ENCODE measurements around the gene IVD.

IVD gene
- 73.6 to 80.6 reads per million in 2 donors for total RNA-seq

DNA sequence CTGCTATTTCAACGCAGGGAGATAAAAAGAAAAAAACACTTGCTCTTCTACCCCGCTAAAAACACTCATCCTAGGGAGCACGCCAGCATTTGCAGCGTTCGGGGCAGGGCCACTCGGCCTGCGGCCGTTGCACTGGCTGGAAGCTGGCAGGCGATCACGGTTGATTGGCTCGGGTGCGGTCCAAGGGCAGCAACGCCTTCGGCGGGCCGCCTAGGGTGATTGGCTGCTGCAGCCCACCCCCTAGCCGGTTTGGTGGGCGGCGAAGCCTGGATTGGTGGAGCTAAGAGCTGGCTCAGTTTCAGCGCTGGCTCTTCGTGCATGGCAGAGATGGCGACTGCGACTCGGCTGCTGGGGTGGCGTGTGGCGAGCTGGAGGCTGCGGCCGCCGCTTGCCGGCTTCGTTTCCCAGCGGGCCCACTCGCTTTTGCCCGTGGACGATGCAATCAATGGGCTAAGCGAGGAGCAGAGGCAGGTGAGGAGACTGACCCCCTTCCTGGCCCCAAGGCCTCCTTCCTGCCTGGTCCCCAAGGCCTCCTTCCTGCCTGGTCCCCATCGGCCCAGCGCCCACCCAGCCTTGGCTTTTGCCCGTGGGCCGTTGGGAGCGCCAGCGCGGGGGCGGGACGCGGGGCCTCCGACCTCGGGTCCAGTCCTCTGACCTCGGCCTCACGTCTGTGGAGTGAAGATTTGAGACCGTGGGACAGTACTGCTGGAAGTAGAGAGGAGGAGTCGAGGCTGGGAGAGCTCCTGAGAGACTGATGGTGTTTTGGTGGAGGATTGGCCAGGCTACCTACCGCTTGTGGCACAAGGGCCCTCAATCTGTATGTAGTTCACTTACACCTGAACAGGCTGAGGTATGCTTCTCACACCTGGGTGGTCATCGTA is at the start of gene IVD:
Gene IVD, plus strand, starts transcription at position 295 of the 881 bp plus-strand sequence. Its CDS starts 33 bp downstream, at position 328.
- peak; percentile 82 for DNase-seq

DNA sequence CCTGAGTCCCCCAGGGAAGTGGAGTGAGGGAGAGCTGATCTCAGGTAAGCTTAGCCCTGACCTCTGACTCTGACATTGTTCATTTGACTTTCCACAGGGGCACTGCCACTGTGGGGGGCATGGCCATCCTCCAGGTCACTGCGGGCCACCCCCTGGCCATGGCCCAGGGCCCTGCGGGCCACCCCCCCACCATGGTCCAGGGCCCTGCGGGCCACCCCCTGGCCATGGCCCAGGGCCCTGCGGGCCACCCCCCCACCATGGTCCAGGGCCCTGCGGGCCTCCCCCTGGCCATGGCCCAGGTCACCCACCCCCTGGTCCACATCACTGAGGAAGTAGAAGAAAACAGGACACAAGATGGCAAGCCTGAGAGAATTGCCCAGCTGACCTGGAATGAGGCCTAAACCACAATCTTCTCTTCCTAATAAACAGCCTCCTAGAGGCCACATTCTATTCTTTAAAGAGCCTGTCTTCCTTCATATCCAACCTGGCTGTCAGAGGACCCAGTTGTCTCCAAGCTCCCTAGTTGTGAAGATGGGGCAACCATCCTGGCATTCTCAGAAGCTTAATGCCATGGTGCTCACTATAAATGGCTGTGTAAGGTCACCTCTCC is 49.5 kb upstream of the IVD start:
- no peak for DNase-seq

DNA sequence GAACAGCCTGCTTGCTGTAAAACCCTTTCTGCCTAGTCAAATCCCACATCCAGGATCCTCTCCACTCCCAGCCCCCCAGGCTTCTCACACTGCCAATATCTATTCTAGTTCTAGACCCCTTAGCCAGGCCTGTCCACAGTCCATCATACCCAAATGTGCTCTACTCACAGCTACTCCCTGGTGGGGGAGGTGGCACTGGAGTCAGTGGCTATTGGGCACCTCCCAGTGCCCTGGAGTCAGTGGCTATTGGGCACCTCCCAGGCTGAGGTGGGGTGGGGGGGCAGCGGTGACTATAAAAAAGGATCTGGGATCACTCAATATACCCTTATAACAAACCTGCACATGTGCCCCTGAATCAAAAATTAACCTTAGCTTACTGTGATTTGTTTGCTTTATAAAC is 48.3 kb upstream of the IVD start:
- no peak for DNase-seq

DNA sequence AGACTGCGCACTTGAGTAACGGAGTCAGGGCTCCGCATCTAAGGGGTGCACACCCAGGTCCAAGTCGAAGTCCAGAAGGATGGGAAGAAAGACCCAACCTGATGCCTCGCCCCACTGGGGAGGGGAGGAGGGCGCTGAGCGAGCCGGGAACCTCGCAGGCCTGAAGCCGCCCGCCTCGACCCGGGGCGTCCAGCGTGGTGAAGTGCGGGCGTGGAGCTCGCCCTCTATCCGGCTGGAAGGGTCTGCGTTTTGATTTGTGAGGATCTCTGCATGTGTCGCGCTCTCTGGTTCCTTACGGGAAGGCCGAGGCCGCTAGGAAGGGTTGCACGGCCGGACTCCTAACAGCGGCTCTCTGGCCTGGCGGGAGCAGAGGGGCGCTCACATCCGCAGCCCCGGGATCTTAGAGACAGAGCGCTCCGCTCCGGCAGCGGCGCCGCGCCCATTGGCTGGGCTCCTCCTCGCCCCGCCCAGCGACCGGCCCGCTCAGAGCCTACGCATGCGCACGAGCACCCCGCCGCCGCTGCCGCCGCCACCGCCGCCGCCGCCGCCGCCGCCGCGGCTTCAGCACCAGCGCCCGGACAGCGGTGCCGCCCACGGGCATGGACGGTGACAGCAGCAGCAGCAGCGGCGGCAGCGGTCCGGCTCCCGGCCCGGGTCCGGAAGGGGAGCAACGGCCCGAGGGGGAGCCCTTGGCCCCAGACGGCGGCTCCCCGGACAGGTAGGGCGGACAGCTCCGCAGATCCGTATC is 47.7 kb upstream of the IVD start, which contains the start of gene DISP2:
Gene DISP2, plus strand, starts transcription at position 497 of the 748 bp plus-strand sequence. Its CDS starts 103 bp downstream, at position 600.
- DNase-seq: peak; percentile 83

DNA sequence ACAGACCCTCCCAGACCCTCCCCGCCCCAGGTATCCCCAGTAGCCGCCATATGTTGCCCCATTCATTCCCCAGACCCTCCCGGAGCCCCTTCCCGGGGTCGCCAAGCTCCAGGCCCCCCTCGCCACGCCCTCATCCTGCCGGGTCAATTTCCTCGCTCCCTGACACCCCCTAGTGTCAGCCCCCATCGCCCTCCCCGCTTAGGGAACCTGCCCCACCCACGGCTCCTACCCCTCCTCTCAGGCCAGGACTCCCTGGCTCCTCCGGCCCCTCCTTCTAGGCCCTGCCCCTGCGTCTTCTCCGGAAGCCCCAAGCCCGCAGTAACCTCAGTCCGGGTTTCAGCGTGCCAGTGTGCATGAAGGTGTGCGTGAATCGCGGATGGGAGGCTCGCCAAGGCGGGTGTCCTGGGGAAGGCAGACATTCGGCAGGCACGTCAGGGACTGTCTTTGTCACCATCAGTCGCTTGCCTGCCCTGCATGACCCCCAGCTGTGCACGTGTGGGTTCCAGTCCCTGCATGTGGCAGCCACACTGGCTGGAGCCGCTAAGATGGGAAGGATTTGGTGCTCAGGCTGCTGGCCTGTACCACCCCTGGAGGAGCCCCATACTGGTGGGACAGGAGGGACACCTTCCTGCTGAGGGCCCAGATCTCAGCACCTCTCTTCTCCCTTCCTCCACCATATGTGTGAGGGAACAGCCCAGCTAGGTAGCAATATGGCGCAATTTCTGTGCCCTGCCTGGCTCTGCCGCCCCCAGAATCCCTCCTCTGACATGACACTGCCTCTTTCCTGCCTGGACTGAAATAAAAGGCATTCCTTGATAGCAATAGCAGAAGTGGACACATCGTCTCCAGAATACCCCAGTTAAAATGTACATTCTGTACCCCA is 46.9 kb upstream of the IVD start:
- DNase-seq: no peak

DNA sequence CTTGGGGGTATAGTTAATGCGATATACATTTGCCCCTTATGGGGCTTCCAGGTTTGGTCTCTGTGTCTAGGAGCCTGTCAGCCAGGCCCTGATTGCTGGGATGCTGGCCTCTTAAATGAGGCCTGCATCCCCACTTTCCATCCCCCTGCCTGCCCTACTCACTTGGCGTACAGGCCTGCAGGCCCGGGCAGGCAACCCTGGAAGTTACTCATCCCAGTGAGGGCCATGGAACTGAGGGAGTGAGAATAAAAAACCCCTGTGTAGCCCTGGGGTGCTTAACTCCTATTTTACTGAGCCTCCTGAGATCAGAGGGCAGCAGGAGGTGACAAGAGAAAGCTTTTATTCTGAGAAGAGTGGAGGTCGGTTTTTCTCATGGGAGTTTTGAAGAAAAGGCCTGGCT is 45.6 kb upstream of the IVD start:
- no peak for DNase-seq

DNA sequence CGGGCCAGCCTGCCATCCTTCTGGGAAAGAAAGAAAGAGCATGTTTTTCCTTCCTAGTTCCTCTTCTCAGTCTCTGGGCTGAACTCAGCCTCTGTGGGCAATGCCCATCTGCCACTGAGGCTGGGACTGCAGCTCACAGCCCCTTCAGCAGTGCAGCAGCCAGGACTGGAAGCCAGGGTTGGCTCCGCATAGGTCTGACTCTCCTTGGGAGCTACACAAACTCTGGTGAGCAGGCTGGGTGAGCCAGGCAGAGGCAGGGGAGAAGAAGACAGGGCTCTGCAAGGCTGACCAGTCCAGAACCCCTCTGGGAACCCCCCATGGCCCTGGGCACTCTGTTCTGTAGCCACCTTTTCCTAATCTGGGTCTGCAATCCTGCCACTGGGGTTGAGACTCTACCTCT is 44.0 kb upstream of the IVD start:
- no peak for DNase-seq

DNA sequence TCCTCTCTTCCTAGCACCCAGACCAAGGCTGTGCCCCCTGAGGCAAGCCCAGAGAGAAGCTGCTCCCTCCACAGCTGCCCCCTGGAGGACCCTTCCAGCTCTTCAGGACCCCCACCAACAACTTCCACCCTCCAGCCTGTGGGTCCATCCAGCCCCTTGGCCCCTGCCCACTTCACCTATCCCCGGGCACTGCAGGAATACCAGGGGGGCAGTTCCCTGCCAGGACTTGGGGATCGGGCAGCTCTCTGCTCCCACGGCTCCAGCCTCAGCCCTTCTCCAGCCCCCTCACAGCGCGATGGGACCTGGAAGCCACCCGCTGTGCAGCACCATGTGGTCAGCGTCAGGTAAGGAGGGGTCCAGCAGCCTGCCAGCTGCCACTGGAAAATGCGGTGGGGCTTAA is 42.0 kb upstream of the IVD start:
- no peak for DNase-seq

DNA sequence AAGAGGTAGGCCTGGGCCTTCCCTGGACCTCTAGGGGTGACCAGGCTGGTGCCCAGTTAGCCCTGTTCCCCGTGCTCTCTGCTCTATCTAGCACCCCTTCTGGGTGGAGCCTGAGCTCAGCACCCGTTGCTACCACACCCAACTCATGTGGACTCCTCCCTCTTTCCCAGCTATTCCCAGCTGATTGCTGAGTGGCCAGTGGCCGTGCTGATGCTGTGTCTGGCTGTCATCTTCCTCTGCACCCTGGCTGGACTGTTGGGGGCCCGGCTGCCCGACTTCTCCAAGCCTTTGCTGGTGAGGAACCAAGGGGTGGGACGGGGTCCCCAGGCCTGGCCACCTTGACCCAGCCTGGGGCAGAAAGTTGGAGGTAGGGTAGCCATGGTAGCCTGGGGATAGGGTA is 41.3 kb upstream of the IVD start:
- no peak for DNase-seq

DNA sequence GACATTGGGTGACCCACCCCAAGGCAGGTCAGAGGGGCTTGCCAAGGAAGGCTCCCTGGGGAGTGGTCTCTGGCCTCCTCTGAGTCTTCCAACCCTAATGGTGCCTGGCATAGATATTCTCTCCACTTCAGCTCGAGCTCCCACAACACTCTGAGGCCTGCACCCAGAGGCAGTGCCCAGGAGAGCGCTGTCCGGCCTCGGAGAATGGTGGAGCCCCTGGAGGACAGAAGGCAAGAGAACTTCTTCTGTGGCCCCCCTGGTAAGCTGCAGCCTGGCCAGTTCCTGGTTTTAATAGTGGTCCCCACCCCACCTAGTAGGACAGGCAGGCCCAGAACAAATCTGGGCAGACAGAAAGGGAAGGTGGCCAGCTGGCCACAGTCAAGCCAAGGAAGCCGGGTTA is 40.6 kb upstream of the IVD start:
- DNase-seq: no peak

DNA sequence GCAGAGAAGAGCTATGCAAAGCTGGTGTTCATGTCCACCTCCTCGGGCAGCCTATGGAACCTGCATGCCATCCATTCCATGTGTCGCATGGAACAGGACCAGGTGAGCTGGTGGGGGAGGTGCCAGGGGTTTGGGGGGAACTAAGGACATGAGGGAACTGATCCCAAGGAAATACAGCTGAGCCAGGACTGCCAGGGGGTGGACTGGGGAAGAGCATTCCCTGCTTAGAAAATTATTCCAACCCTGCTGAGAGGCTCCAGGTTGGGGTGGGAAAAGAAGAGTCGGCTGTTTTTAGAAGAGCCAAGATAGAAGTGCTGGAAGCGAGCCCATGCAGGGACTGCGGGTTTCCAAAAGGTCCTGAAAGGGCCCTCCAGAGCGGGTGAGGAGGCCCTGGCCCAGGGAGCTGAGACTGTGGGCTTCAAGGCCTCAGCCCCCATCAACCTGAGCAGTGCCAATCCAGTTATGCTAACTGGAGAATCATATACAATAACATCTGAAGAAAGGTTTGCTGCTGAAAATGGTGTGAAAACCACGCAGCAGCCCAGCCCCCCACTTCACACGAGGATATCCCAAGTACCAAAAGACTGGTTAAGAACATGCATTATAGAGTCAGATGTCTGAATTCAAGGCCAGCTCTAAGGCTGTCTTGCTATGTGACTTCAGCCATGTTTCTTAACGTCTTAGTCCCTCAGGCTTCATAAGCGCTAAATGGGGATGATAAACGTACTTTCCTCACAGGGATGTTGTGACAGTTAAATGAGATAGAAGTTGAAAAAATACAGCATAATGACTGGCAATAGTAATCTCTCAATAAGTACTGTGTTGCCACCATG is 39.8 kb upstream of the IVD start:
- no peak for DNase-seq

DNA sequence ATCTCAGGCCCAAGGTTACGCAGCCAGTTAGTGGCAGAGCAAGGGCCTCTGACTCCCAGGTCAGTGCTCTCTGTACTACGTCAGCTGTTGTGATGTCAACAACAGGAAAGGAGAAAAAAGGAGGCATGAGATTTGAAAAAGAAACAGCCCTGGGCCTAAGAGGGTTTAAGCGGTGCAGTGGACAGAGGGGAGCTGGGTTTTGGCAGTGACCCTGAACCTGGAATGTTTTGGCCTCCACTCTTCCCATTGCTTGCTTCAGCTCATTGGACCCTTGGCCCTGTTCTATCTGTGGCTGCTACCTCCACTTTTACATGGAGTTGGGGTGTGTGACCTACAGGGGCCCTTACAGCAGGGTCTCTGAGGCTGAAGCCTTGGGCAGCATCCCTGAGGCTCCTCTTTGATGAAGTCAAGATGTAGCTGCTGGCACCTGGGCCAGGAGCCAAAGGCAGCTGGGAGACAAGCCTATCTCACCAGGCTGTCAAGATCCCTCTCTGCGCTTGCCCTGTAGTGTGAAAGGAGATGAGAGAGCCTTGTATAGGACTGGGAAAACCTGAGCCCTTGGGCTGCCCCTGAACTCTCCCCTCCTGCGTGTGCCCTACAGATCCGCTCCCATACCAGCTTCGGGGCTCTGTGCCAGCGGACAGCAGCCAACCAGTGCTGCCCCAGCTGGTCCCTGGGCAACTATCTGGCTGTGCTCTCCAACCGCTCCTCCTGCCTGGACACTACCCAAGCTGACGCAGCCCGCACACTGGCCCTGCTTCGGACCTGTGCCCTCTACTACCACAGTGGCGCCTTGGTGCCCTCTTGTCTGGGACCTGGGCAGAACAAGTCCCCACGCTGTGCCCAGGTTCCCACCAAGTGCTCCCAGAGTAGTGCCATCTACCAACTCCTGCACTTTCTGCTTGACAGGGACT is 38.9 kb upstream of the IVD start:
- DNase-seq: no peak

DNA sequence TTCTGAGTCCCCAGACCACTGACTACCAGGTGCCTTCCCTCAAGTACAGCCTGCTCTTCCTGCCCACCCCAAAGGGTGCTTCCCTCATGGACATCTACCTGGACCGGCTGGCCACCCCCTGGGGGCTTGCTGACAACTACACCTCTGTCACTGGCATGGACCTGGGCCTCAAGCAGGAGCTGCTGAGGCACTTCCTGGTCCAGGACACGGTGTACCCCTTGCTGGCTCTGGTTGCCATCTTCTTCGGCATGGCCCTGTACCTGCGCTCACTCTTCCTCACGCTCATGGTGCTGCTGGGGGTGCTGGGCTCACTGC is 38.3 kb upstream of the IVD start:
- DNase-seq: no peak

DNA sequence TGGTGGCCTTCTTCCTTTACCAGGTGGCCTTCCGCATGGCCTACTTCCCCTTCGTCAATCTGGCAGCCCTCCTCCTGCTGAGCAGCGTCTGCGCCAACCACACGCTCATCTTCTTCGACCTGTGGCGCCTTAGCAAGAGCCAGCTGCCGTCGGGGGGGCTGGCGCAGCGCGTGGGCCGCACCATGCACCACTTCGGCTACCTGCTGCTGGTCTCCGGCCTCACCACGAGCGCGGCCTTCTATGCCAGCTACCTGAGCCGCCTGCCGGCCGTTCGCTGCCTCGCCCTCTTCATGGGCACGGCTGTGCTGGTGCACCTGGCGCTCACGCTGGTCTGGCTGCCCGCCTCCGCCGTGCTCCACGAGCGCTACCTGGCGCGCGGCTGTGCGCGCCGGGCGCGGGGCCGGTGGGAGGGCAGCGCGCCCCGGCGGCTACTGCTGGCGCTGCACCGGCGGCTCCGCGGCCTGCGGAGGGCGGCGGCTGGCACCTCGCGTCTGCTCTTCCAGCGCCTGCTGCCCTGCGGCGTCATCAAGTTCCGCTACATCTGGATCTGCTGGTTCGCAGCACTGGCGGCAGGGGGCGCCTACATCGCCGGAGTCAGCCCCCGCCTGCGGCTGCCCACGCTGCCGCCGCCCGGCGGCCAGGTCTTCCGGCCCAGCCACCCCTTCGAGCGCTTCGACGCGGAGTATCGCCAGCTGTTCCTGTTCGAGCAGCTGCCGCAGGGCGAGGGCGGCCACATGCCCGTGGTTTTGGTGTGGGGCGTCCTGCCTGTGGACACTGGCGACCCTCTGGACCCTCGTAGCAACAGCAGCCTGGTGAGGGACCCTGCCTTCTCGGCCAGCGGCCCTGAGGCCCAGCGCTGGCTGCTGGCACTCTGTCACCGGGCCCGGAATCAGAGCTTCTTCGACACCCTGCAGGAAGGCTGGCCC is 37.6 kb upstream of the IVD start:
- DNase-seq: peak; percentile 80

DNA sequence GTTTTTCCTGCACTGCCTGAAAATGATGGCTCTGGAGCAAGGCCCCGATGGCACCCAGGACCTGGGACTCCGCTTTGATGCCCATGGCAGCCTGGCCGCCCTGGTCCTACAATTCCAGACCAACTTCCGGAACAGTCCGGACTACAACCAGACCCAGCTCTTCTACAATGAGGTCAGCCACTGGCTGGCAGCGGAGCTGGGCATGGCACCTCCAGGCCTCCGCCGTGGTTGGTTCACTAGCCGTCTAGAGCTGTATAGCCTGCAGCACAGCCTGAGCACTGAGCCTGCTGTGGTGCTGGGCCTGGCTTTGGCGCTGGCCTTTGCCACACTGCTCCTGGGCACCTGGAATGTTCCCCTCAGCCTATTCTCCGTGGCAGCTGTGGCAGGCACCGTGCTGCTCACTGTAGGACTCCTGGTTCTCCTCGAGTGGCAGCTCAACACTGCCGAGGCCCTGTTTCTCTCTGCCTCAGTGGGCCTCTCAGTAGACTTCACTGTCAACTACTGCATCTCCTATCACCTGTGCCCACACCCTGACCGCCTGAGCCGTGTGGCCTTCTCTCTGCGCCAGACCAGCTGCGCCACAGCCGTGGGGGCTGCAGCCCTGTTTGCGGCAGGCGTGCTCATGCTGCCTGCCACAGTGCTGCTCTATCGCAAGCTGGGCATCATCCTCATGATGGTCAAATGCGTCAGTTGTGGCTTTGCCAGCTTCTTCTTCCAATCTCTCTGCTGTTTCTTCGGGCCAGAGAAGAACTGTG is 36.7 kb upstream of the IVD start:
- no peak for DNase-seq

DNA sequence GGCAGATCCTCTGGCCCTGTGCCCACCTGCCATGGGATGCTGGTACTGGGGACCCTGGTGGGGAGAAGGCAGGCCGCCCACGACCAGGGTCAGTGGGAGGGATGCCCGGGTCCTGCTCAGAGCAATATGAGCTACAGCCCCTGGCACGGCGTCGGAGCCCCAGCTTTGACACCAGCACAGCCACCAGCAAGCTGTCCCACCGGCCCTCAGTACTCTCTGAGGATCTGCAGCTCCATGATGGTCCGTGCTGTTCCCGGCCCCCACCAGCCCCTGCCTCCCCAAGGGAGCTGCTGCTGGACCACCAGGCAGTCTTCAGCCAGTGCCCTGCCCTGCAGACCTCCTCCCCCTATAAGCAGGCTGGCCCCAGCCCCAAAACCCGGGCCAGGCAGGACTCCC is 36.1 kb upstream of the IVD start:
- DNase-seq: no peak

DNA sequence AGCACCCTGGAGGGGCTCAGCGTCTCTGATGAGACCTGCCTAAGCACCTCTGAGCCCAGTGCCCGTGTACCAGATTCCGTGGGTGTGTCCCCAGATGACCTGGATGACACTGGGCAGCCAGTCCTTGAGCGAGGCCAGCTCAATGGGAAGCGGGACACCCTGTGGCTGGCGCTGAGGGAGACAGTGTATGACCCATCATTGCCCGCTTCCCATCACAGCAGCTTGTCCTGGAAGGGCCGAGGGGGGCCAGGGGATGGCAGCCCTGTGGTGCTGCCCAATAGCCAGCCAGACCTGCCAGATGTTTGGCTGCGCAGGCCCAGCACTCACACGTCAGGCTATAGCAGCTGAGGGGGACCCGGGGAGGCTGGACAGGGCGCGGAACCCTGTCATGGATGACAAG is 35.6 kb upstream of the IVD start:
- no peak for DNase-seq

DNA sequence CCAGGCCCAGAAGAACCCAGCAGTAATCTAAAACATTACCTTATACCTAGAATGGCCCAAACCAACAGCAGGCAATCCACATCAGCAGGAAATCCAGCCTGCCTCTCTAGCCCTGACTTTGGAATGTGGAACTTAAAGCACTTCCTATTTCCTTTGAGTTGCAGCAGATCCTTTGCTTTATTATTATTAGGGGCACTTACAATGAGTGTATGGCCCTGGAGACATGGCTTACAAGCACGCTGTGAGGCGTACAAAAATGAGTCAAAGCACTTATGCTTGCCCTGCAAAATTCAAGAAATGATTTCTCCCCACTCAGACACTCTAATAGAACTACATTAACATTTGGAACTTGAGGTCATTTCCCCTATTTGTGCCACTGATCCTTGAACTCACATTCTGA is 32.6 kb upstream of the IVD start:
- no peak for DNase-seq

DNA sequence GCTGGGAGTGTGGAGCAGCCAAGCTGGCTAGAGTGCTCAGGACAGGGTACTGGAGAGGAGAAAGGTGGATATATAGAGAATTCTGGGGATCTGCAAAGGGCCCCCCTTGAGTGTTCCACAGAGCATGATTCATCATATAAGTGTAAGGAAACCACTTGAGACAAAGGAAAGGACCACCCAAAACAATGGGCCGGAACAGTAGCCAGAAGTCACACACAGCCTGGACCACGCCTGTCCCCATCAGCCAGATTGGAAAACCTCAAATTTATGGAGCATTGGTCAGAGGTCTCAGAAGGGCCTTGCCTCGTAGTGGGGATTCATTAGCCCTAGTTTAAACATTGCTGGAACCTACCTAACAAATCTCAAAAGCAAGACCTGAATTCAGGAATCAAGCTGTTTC is 28.0 kb upstream of the IVD start:
- no peak for DNase-seq
